H9 (cell line): ENCODE measurements around the gene ZC3H18. TPM values are rescaled to one million over a fixed set of nuclear protein-coding genes. Genes with fewer than 3 reads are reported as not detected.

Source experiments
- DNase-seq: peaks from one replicate; pipeline ENCODE4 v3.0.0-alpha.2; 2017
- H2AFZ ChIP-seq: one replicate; pipeline ENCODE4 v1.6.1; 2013; ENCODE audit warnings: mild to moderate bottlenecking, low read length, control low read depth, moderate library complexity
- H2AK5ac ChIP-seq: 2 replicates; pipeline ENCODE4 v1.6.1; 2013; ENCODE audit warnings: low read length, control low read depth, mixed read lengths; ENCODE audit not compliant: insufficient read length
- H2BK120ac ChIP-seq: one replicate; pipeline ENCODE4 v1.6.1; 2013; ENCODE audit warnings: low read depth, mild to moderate bottlenecking, low read length, control low read depth, inconsistent platforms; ENCODE audit not compliant: poor library complexity, severe bottlenecking
- H2BK12ac ChIP-seq: 2 replicates; pipeline ENCODE4 v1.6.1; 2013; ENCODE audit warnings: low read length, control low read depth, mixed read lengths, low read depth; ENCODE audit not compliant: insufficient read length
- H2BK15ac ChIP-seq: 2 replicates; pipeline ENCODE4 v1.6.1; 2013; ENCODE audit warnings: low read depth, low read length, control low read depth
- H2BK20ac ChIP-seq: one replicate; pipeline ENCODE4 v1.6.1; 2013; ENCODE audit warnings: low read depth, mild to moderate bottlenecking, low read length, control low read depth, inconsistent platforms; ENCODE audit not compliant: poor library complexity, severe bottlenecking
- H2BK5ac ChIP-seq: 2 replicates; pipeline ENCODE4 v1.6.1; 2013; ENCODE audit warnings: low read length, control low read depth, mixed read lengths; ENCODE audit not compliant: insufficient read length
- H3K14ac ChIP-seq: 2 replicates; pipeline ENCODE4 v1.6.1; 2013; ENCODE audit warnings: low read length, control low read depth; ENCODE audit not compliant: insufficient read depth
- H3K18ac ChIP-seq: 2 replicates; pipeline ENCODE4 v1.6.1; 2013; ENCODE audit warnings: low read depth, mild to moderate bottlenecking, mixed read lengths, low read length, control low read depth; ENCODE audit not compliant: insufficient read length
- H3K23ac ChIP-seq: 2 replicates; pipeline ENCODE4 v1.6.1; 2013; ENCODE audit warnings: low read length, control low read depth, mixed read lengths, low read depth; ENCODE audit not compliant: insufficient read length
- H3K23me2 ChIP-seq: 2 replicates; pipeline ENCODE4 v1.6.1; 2013; ENCODE audit warnings: low read depth, mild to moderate bottlenecking, mixed read lengths, low read length, control low read depth; ENCODE audit not compliant: insufficient read length, poor library complexity, severe bottlenecking
- H3K27ac ChIP-seq: 2 replicates; pipeline ENCODE4 v1.5.1; 2013; ENCODE audit warnings: low read length, control low read depth, mixed read lengths, low read depth; ENCODE audit not compliant: insufficient read length
- H3K27me3 ChIP-seq: 2 replicates; pipeline ENCODE4 v1.6.1; 2013; ENCODE audit warnings: low read length, control low read depth, inconsistent platforms; ENCODE audit not compliant: insufficient read depth
- H3K4ac ChIP-seq: 2 replicates; pipeline ENCODE4 v1.6.1; 2013; ENCODE audit warnings: low read depth, mild to moderate bottlenecking, control low read depth, inconsistent platforms, low read length, moderate library complexity
- H3K4me1 ChIP-seq: 2 replicates; pipeline ENCODE4 v1.6.1; 2013; ENCODE audit warnings: low read length, control low read depth, inconsistent platforms; ENCODE audit not compliant: insufficient read depth
- H3K4me2 ChIP-seq: 2 replicates; pipeline ENCODE4 v1.6.1; 2013; ENCODE audit warnings: low read length, control low read depth, mixed read lengths; ENCODE audit not compliant: insufficient read length, insufficient read depth
- H3K56ac ChIP-seq: 2 replicates; pipeline ENCODE4 v1.6.1; 2013; ENCODE audit warnings: low read depth, mild to moderate bottlenecking, mixed read lengths, low read length, control low read depth; ENCODE audit not compliant: insufficient read length
- H3K79me1 ChIP-seq: 2 replicates; pipeline ENCODE4 v1.6.1; 2013; ENCODE audit warnings: low read depth, mild to moderate bottlenecking, moderate library complexity, low read length, control low read depth, inconsistent platforms; ENCODE audit not compliant: insufficient read depth, poor library complexity, severe bottlenecking
- H3K79me2 ChIP-seq: 2 replicates; pipeline ENCODE4 v1.6.1; 2013; ENCODE audit warnings: low read length, control low read depth, inconsistent platforms; ENCODE audit not compliant: insufficient read depth
- H3K9ac ChIP-seq: 2 replicates; pipeline ENCODE4 v1.6.1; 2013; ENCODE audit warnings: low read length, control low read depth, mixed read lengths; ENCODE audit not compliant: insufficient read length; ENCODE audit errors: extremely low read depth
- H3K9me3 ChIP-seq: one replicate; pipeline ENCODE4 v1.6.1; 2013; ENCODE audit warnings: low read depth, low read length, inconsistent platforms; ENCODE audit not compliant: control insufficient read depth
- H3T11ph ChIP-seq: one replicate; pipeline ENCODE4 v1.6.1; 2013; ENCODE audit warnings: mild to moderate bottlenecking, low read length, control low read depth, inconsistent platforms
- H4K20me1 ChIP-seq: one replicate; pipeline ENCODE4 v1.6.1; 2013; ENCODE audit not compliant: control insufficient read depth, insufficient read length, insufficient read depth
- H4K5ac ChIP-seq: 2 replicates; pipeline ENCODE4 v1.6.1; 2013; ENCODE audit warnings: low read depth, mild to moderate bottlenecking, mixed read lengths, low read length, control low read depth; ENCODE audit not compliant: insufficient read length
- H4K8ac ChIP-seq: replicated peaks from 2 replicates; pipeline ENCODE4 v1.6.1; 2013; ENCODE audit warnings: low read length, control low read depth, mixed read lengths, low read depth; ENCODE audit not compliant: insufficient read length
- H4K91ac ChIP-seq: 2 replicates; pipeline ENCODE4 v1.6.1; 2013; ENCODE audit warnings: low read depth, mild to moderate bottlenecking, moderate library complexity, mixed read lengths, low read length, control low read depth; ENCODE audit not compliant: insufficient read length
- H3K27ac Mint-ChIP-seq, 3 experiments: 2 replicates in 2 of 3; 3 replicates in 1 of 3; pipeline ENCODE4 v1.8.0; 2020 to 2021; ENCODE audit warnings: mixed read lengths in 3 of 3, mild to moderate bottlenecking in 1 of 3, moderate library complexity in 1 of 3
- H3K27me3 Mint-ChIP-seq: 2 replicates; pipeline ENCODE4 v1.8.0; 2021; ENCODE audit warnings: low read depth, mild to moderate bottlenecking, moderate library complexity, mixed read lengths
- H3K36me3 Mint-ChIP-seq, 3 experiments: 2 replicates in 2 of 3; 3 replicates in 1 of 3; pipeline ENCODE4 v1.8.0; 2020 to 2021; ENCODE audit warnings: low read depth in 3 of 3, mixed read lengths in 3 of 3; ENCODE audit not compliant: insufficient read depth in 1 of 3
- H3K4me1 Mint-ChIP-seq, 2 experiments: 2 replicates each; pipeline ENCODE4 v1.8.0; 2020; ENCODE audit warnings: mixed read lengths in 2 of 2
- H3K4me3 Mint-ChIP-seq, 2 experiments: 2 replicates in 1 of 2; 3 replicates in 1 of 2; pipeline ENCODE4 v1.8.0; 2020 to 2021; ENCODE audit warnings: mild to moderate bottlenecking in 2 of 2, mixed read lengths in 2 of 2, moderate library complexity in 1 of 2
- H3K9me3 Mint-ChIP-seq, 2 experiments: 2 replicates in 1 of 2; 3 replicates in 1 of 2; pipeline ENCODE4 v1.8.0; 2020; ENCODE audit warnings: mild to moderate bottlenecking in 2 of 2, mixed read lengths in 2 of 2, moderate library complexity in 1 of 2
- WGBS: extraction: QIAGEN DNeasy Blood & Tissue Kit; methylation state at CpG from one replicate; pipeline ENCODE4 v1.1.7; 2013; ENCODE audit warnings: missing lambda C conversion rate, low lambda C conversion rate, mixed read lengths; ENCODE audit not compliant: insufficient read length; ENCODE audit errors: extremely low coverage; 5-methylcytosine and 5-hydroxymethylcytosine counted together
- total RNA-seq: library from RNA; stranded (reverse); gene quantifications from 2 replicates; pipeline ENCODE4 v1.2.1, GENCODE V29; 2021
- TF ChIP-seq, protein P1 (sequence below): fragments of 200-600 bp; sonication (generic); conservative IDR thresholded peaks from 3 replicates; pipeline ENCODE4 v1.8.0; 2021; ENCODE audit warnings: antibody characterized with exemption, mild to moderate bottlenecking

ZC3H18 gene
- total RNA-seq, 1 experiment from 2014 or later = 69.7 TPM

DNA sequence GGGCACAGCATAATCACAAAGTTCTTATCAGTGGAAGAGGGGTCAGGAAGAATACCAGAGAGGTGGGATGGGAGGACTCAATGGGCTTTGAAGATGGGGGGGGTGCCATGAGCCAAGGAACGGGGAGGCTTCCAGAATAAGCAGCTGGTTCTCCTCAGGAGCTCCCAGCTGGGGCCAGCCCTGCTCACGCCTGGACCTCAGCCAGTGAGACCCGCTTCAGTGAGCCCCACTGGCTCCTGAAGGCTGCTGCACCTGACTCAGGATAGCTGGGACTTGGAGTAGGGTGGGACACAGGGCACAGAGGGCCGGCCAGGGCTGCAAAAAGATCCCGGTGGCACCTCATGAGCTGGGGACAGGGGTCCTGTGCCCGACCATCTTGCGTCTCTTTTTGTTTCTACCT lies 24.4 kb upstream of the ZC3H18 start:
- Histone ChIP-seq H4K8ac (no peak overlapping the region), H3K4me1 (no peaks in the 10 kb centered on the region), H2AK5ac (no peak overlapping the region), H2BK120ac (no peak overlapping the region), H3K79me2 (no peaks in the 10 kb centered on the region), H3K14ac (no peak overlapping the region), H3K4me2 (no peak overlapping the region), H3T11ph (no peak overlapping the region), H3K56ac (no peak overlapping the region), H3K9ac (no peak overlapping the region), H2BK20ac (no peak overlapping the region), H2BK5ac (no peak overlapping the region), H3K9me3 (no peaks in the 10 kb centered on the region), H3K27ac (no peak overlapping the region), H3K27me3 (no peaks in the 10 kb centered on the region; the same call in 1 of the 2 replicates), H4K91ac (no peak overlapping the region), H4K20me1 (no peaks in the 10 kb centered on the region), H3K23ac (no peak overlapping the region), H4K5ac (no peak overlapping the region), H2BK12ac (no peak overlapping the region), H3K18ac (no peak overlapping the region), H3K79me1 (no peaks in the 10 kb centered on the region), H3K23me2 (no peaks in the 10 kb centered on the region), H2AFZ (no peak overlapping the region), H3K4ac (no peak overlapping the region), H2BK15ac (no peak overlapping the region)
- TF ChIP-seq, protein P1, sequence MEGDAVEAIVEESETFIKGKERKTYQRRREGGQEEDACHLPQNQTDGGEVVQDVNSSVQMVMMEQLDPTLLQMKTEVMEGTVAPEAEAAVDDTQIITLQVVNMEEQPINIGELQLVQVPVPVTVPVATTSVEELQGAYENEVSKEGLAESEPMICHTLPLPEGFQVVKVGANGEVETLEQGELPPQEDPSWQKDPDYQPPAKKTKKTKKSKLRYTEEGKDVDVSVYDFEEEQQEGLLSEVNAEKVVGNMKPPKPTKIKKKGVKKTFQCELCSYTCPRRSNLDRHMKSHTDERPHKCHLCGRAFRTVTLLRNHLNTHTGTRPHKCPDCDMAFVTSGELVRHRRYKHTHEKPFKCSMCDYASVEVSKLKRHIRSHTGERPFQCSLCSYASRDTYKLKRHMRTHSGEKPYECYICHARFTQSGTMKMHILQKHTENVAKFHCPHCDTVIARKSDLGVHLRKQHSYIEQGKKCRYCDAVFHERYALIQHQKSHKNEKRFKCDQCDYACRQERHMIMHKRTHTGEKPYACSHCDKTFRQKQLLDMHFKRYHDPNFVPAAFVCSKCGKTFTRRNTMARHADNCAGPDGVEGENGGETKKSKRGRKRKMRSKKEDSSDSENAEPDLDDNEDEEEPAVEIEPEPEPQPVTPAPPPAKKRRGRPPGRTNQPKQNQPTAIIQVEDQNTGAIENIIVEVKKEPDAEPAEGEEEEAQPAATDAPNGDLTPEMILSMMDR = no peak
- no peak overlapping the region for H3K27ac Mint-ChIP-seq
- H3K4me1 Mint-ChIP-seq = peaks cover 4 to 25% of the 10 kb centered on the region in 2 experiments; a peak in 3 of 4 replicates
- peaks cover 60% of the 10 kb centered on the region for H3K27me3 Mint-ChIP-seq
- peaks cover 2 to 12% (median 6%) of the 10 kb centered on the region in 3 experiments; a peak in 5 of 7 replicates for H3K36me3 Mint-ChIP-seq
- H3K9me3 Mint-ChIP-seq = peaks cover 18 to 20% of the 10 kb centered on the region in 2 experiments
- DNase-seq = no peak
- no peak overlapping the region for H3K4me3 Mint-ChIP-seq
- WGBS = no CpG with 5 or more reads among the region's 7 CpGs
